ENCODE results near the gene NTMT1. TPM values are rescaled to one million over a fixed set of nuclear protein-coding genes. Genes with fewer than 3 reads are reported as not detected.

NTMT1 gene
- total RNA-seq, 1 experiment from 2014 or later: 87.1 TPM

GRCh38 chr9:129626625-129627284, 792 bp downstream of the NTMT1 start:
- Histone ChIP-seq H3K4me3 (ENCODE audit: low read depth, low read length, poor library complexity, severe bottlenecking) (peak overlapping the region; percentile 97), H3K4me1 (ENCODE audit: insufficient read depth, low read length, poor library complexity, severe bottlenecking) (peaks cover 40% of the 10 kb centered on the region), H3K27me3 (replicated peaks; ENCODE audit: insufficient read depth, low read depth, low read length, poor library complexity) (no peaks in the 10 kb centered on the region), H3K36me3 (ENCODE audit: insufficient read depth, low read length, poor library complexity, severe bottlenecking) (no peaks in the 10 kb centered on the region), H3K9me3 (ENCODE audit: low read depth, low read length, poor library complexity, severe bottlenecking) (no peaks in the 10 kb centered on the region), H3K27ac (ENCODE audit: low read depth, low read length, poor library complexity, severe bottlenecking) (peak overlapping the region; percentile 98)
- BruUV-seq (replicated peaks): no TSS peak
- TF ChIP-seq, protein P1, sequence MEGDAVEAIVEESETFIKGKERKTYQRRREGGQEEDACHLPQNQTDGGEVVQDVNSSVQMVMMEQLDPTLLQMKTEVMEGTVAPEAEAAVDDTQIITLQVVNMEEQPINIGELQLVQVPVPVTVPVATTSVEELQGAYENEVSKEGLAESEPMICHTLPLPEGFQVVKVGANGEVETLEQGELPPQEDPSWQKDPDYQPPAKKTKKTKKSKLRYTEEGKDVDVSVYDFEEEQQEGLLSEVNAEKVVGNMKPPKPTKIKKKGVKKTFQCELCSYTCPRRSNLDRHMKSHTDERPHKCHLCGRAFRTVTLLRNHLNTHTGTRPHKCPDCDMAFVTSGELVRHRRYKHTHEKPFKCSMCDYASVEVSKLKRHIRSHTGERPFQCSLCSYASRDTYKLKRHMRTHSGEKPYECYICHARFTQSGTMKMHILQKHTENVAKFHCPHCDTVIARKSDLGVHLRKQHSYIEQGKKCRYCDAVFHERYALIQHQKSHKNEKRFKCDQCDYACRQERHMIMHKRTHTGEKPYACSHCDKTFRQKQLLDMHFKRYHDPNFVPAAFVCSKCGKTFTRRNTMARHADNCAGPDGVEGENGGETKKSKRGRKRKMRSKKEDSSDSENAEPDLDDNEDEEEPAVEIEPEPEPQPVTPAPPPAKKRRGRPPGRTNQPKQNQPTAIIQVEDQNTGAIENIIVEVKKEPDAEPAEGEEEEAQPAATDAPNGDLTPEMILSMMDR (conservative IDR thresholded peaks at IDR 0.05; ENCODE audit: low read depth, low read length): no peak
- TF ChIP-seq EZH2 (IDR thresholded peaks at IDR 0.05; ENCODE audit: borderline replicate concordance, low read depth, low read length, poor library complexity, severe bottlenecking): no peak
- intact Hi-C loops (cut with micrococcal nuclease; ENCODE audit: unreplicated experiment): loop anchor here (5.0 kb wide), 1 partner anchor 166 kb away; no protein-coding TSS in a partner anchor
- CTCF ChIA-PET: interaction anchor here (0.7 to 5.3 kb wide), 4 partner anchors 13 to 495 kb away, joined by 3 to 40 read pairs (median 4); no protein-coding TSS in a partner anchor
- POLR2A ChIA-PET (ENCODE audit: low non-redundant PET): no interaction called here
- DNase-seq (ENCODE audit: low spot score): peak; percentile 71

DNA sequence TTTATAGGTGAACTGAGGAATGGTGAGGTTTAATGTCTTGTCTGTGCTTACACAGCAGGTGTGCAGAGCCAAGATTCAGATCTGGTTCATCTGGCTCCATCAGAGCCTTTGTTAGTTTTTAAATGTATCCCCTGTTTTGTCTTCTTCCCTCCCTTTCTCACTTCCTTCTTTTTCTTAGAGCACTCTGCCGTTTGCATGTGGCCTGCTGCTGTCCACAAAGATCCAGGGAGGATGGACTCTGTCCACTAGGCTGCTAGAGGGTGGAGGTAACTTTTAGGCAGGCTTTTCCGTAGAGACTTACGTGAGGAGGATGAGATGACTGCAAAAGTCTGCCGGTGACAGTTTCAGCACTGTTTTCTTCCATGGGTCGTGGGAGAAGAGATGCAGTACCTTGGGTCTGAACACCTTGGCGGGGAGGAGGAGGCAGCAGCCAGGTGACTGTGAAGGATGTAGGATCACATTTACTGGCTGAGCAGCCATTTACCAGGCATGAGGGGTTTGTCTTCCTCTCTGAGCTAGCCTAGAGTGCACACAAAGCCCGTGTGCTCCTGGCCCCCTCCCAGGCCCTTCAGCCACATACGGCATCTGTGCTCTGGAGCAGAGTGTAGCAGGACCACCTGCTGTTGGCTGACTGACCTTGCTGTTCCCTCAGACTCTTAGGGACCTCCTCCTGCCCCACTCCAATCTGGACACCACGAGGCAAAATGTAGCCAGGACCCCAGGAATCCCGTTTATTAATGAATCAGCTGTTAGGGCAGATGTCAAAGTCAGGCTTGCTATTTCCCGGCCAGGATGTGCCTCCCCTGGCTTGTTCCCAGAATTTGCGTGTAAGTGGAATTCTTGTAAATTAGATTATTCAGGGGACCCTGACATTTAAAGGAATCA, 1.8 kb downstream of the NTMT1 start:
- no peak for TF ChIP-seq EZH2 (IDR thresholded peaks at IDR 0.05; ENCODE audit: borderline replicate concordance, low read depth, low read length, poor library complexity, severe bottlenecking)
- TF ChIP-seq, protein P1 (conservative IDR thresholded peaks at IDR 0.05; ENCODE audit: low read depth, low read length): no peak
- peak overlapping the region; percentile 97 for H3K4me3 ChIP-seq (ENCODE audit: low read depth, low read length, poor library complexity, severe bottlenecking)
- H3K9me3 ChIP-seq (ENCODE audit: low read depth, low read length, poor library complexity, severe bottlenecking): no peaks in the 10 kb centered on the region
- H3K27ac ChIP-seq (ENCODE audit: low read depth, low read length, poor library complexity, severe bottlenecking): peak overlapping the region; percentile 98
- CTCF ChIA-PET: interaction anchor here (0.7 to 5.3 kb wide), 3 partner anchors 12 to 496 kb away, joined by 3 to 40 read pairs (median 3); no protein-coding TSS in a partner anchor
- peaks cover 40% of the 10 kb centered on the region for H3K4me1 ChIP-seq (ENCODE audit: insufficient read depth, low read length, poor library complexity, severe bottlenecking)
- POLR2A ChIA-PET (ENCODE audit: low non-redundant PET): interaction anchor here (0.6 kb wide), 1 partner anchor 110 kb away, joined by 5 read pairs; no protein-coding TSS in a partner anchor
- DNase-seq (ENCODE audit: low spot score): peak; percentile 37
- peaks cover 3% of the 10 kb centered on the region for H3K36me3 ChIP-seq (ENCODE audit: insufficient read depth, low read length, poor library complexity, severe bottlenecking)
- no TSS peak for BruUV-seq (replicated peaks)
- H3K27me3 ChIP-seq (replicated peaks; ENCODE audit: insufficient read depth, low read depth, low read length, poor library complexity): no peaks in the 10 kb centered on the region
- intact Hi-C loops (cut with micrococcal nuclease; ENCODE audit: unreplicated experiment): loop anchor here (5.0 kb wide), 1 partner anchor 165 kb away; no protein-coding TSS in a partner anchor

GRCh38 chr9:129628709-129629108, 2.7 kb downstream of the NTMT1 start:
- H3K4me1 ChIP-seq (ENCODE audit: insufficient read depth, low read length, poor library complexity, severe bottlenecking): peaks cover 40% of the 10 kb centered on the region
- no peak overlapping the region for H3K4me3 ChIP-seq (ENCODE audit: low read depth, low read length, poor library complexity, severe bottlenecking)
- no peak for TF ChIP-seq EZH2 (IDR thresholded peaks at IDR 0.05; ENCODE audit: borderline replicate concordance, low read depth, low read length, poor library complexity, severe bottlenecking)
- TF ChIP-seq, protein P1 (conservative IDR thresholded peaks at IDR 0.05; ENCODE audit: low read depth, low read length): no peak
- no TSS peak for BruUV-seq (replicated peaks)
- no peaks in the 10 kb centered on the region for H3K9me3 ChIP-seq (ENCODE audit: low read depth, low read length, poor library complexity, severe bottlenecking)
- H3K27me3 ChIP-seq (replicated peaks; ENCODE audit: insufficient read depth, low read depth, low read length, poor library complexity): no peaks in the 10 kb centered on the region
- peak overlapping the region; percentile 98 for H3K27ac ChIP-seq (ENCODE audit: low read depth, low read length, poor library complexity, severe bottlenecking)
- intact Hi-C loops (cut with micrococcal nuclease; ENCODE audit: unreplicated experiment): loop anchor here (5.0 kb wide), 1 partner anchor 164 kb away; no protein-coding TSS in a partner anchor
- CTCF ChIA-PET: no interaction called here
- POLR2A ChIA-PET (ENCODE audit: low non-redundant PET): no interaction called here
- peaks cover 10% of the 10 kb centered on the region for H3K36me3 ChIP-seq (ENCODE audit: insufficient read depth, low read length, poor library complexity, severe bottlenecking)
- no peak for DNase-seq (ENCODE audit: low spot score)
